Natural killer cell (primary cell): Measurements from ENCODE around the gene ASTN2. TPM values are rescaled to one million over a fixed set of nuclear protein-coding genes. Genes with fewer than 3 reads are reported as not detected.

ENCODE experiments used
- ATAC-seq, 3 donors: fragments of 150-1000 bp in 2 of 3; fragments of 200-7000 bp in 1 of 3; cut with Tn5 transposase; 1 replicate in 1 of 3; 2 replicates in 2 of 3; pipeline ENCODE4 v1.10.0; 2021; ENCODE audit warnings: mild to moderate bottlenecking in 2 of 3, moderate library complexity in 2 of 3
- DNase-seq, 2 donors: peaks; one replicate each; pipeline versions ENCODE4 v3.0.0 to v3.0.0-alpha.2; 2013 to 2021; ENCODE audit warnings: mixed read lengths in 1 of 2
- H3K27ac ChIP-seq: one replicate; pipeline ENCODE4 v1.5.1; 2013; ENCODE audit warnings: mild to moderate bottlenecking, low read length
- H3K27me3 ChIP-seq: one replicate; pipeline ENCODE4 v1.6.1; 2013; ENCODE audit warnings: low read length; ENCODE audit not compliant: control insufficient read depth, insufficient read depth
- H3K36me3 ChIP-seq: one replicate; pipeline ENCODE4 v1.6.1; 2013; ENCODE audit warnings: low read length; ENCODE audit not compliant: control insufficient read depth, insufficient read depth
- H3K4me1 ChIP-seq: one replicate; pipeline ENCODE4 v1.6.1; 2013; ENCODE audit warnings: low read length; ENCODE audit not compliant: control insufficient read depth, insufficient read depth
- H3K4me3 ChIP-seq: one replicate; pipeline ENCODE4 v1.5.1; 2013; ENCODE audit warnings: low read length
- H3K9me3 ChIP-seq: one replicate; pipeline ENCODE4 v1.6.1; 2013; ENCODE audit warnings: low read length; ENCODE audit not compliant: control insufficient read depth, insufficient read depth
- H3K27ac Mint-ChIP-seq, 2 donors: one replicate each; pipeline ENCODE4 v1.8.0; 2022; ENCODE audit warnings: mild to moderate bottlenecking in 2 of 2, mixed read lengths in 2 of 2, moderate library complexity in 1 of 2
- H3K27me3 Mint-ChIP-seq, 2 donors: one replicate each; pipeline ENCODE4 v1.8.0; 2022; ENCODE audit warnings: low read depth in 2 of 2, mixed read lengths in 2 of 2
- H3K36me3 Mint-ChIP-seq: one replicate; pipeline ENCODE4 v1.8.0; 2022; ENCODE audit warnings: mixed read lengths
- H3K4me1 Mint-ChIP-seq, 2 donors: one replicate each; pipeline ENCODE4 v1.8.0; 2022; ENCODE audit warnings: mixed read lengths in 2 of 2
- H3K4me3 Mint-ChIP-seq: one replicate; pipeline ENCODE4 v1.8.0; 2022; ENCODE audit warnings: mild to moderate bottlenecking, moderate library complexity, mixed read lengths
- H3K9me3 Mint-ChIP-seq, 2 donors: one replicate each; pipeline ENCODE4 v1.8.0; 2022; ENCODE audit warnings: mixed read lengths in 2 of 2
- WGBS: methylation state at CpG from one replicate; pipeline ENCODE4 v1.1.7; 2013; ENCODE audit warnings: missing lambda C conversion rate; ENCODE audit not compliant: insufficient coverage; 5-methylcytosine and 5-hydroxymethylcytosine counted together
- intact Hi-C: fragments of 100-400 bp; cut with micrococcal nuclease; formaldehyde crosslinking; loops from one replicate; pipeline ENCODE4 v1.14.2; 2022
- total RNA-seq, 4 donors: library from RNA; stranded (reverse); fragments of 120-200 nt in 1 of 4; gene quantifications; one replicate each; pipeline versions ENCODE4 v1.2.3 to v1.2.4, GENCODE V29; 2013 to 2022
- TF ChIP-seq, protein P1 (sequence below): fragments of 200-600 bp; IDR thresholded peaks from one replicate; pipeline ENCODE4 v1.8.0; 2022; ENCODE audit warnings: antibody characterized with exemption

ASTN2 gene
- total RNA-seq, 3 donors from 2014 or later (not counting 1 experiment from before 2014, with no cell fraction given), result 3.0 to 3.5 (median 3.2) TPM

DNA sequence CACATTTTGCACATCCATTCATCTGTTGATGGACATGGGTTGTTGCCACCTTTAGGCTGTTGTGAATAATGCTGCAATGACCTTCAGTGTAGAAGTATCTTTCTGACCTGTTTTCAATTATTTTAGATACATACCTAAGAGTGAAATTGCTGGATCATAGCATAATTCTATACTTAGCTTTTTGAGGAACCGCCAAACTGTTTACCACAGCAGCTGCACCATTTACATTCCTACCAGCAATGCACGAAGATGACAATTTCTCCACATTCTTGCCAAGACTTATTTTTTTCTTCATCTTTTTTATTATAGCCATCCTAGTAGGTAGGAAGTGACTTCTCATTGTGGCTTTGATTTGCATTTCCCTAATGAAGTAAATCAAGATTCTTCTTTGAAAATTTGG, 36.5 kb upstream of the ASTN2 start:
- Mint-ChIP-seq H3K4me1 (no peaks in the 10 kb centered on the region), H3K27me3 (no peaks in the 10 kb centered on the region), H3K36me3 (no peaks in the 10 kb centered on the region), H3K27ac (no peak overlapping the region), H3K9me3 (no peaks in the 10 kb centered on the region), H3K4me3 (no peak overlapping the region)
- no peak overlapping the region for H3K27ac ChIP-seq
- H3K4me1 ChIP-seq, result no peaks in the 10 kb centered on the region
- TF ChIP-seq, protein P1, sequence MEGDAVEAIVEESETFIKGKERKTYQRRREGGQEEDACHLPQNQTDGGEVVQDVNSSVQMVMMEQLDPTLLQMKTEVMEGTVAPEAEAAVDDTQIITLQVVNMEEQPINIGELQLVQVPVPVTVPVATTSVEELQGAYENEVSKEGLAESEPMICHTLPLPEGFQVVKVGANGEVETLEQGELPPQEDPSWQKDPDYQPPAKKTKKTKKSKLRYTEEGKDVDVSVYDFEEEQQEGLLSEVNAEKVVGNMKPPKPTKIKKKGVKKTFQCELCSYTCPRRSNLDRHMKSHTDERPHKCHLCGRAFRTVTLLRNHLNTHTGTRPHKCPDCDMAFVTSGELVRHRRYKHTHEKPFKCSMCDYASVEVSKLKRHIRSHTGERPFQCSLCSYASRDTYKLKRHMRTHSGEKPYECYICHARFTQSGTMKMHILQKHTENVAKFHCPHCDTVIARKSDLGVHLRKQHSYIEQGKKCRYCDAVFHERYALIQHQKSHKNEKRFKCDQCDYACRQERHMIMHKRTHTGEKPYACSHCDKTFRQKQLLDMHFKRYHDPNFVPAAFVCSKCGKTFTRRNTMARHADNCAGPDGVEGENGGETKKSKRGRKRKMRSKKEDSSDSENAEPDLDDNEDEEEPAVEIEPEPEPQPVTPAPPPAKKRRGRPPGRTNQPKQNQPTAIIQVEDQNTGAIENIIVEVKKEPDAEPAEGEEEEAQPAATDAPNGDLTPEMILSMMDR, result no peak
- H3K4me3 ChIP-seq, result no peak overlapping the region
- ATAC-seq (no peak), DNase-seq (no peak)
- intact Hi-C loops, result no loop called here
- no peaks in the 10 kb centered on the region for H3K9me3 ChIP-seq
- no peaks in the 10 kb centered on the region for H3K36me3 ChIP-seq
- no peaks in the 10 kb centered on the region for H3K27me3 ChIP-seq
- 100% methylated on average over 1 of the region's 2 CpGs for WGBS

DNA sequence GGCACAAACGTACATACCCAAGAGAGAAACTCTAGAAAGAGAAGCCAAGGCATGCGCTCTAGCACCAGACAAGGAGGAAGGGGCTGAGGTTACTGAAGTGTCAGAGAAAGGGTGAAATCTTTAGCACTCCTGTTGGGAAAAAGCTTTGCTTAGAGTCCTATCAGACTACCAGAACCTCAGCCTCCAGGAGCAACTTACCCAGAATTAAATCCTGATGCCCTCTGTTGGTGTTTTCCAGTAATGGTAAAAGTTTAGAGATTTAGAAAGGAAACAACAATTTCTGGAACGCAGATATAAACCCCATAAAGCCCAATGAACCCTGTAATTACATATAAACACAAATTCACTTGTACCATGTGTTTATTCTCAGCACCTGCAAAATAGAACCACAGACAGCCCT, 33.2 kb upstream of the ASTN2 start:
- Histone ChIP-seq H3K4me3 (no peak overlapping the region), H3K4me1 (no peaks in the 10 kb centered on the region), H3K9me3 (no peaks in the 10 kb centered on the region), H3K36me3 (no peaks in the 10 kb centered on the region), H3K27ac (no peak overlapping the region), H3K27me3 (no peaks in the 10 kb centered on the region)
- H3K27ac Mint-ChIP-seq, result no peak overlapping the region
- 74% methylated on average over 3 of the region's 3 CpGs for WGBS
- TF ChIP-seq, protein P1, result no peak
- no peaks in the 10 kb centered on the region for H3K36me3 Mint-ChIP-seq
- H3K9me3 Mint-ChIP-seq, result no peaks in the 10 kb centered on the region
- no peak for ATAC-seq
- intact Hi-C loops, result no loop called here
- no peaks in the 10 kb centered on the region for H3K4me1 Mint-ChIP-seq
- DNase-seq, result no peak
- H3K4me3 Mint-ChIP-seq, result no peak overlapping the region
- no peaks in the 10 kb centered on the region for H3K27me3 Mint-ChIP-seq

DNA sequence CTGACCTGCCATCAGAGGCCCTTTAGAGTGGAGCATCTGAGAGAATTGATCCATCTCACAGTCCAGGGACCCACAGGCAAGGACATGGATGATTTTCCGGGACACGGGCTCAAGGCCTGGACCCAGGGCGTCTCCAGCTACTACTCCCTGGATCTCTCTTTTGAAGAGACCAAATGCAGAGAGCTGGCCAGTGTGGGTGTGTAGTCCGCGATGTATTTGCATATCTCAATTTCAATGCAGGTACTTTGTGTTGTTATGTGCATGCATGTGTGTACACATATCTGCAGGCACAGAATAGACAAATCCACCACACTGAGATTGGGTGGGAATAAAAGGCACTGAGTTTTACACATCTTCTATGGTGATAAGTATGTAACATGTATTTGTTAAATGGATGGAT, 30.8 kb upstream of the ASTN2 start:
- Histone ChIP-seq H3K9me3 (no peaks in the 10 kb centered on the region), H3K36me3 (no peaks in the 10 kb centered on the region), H3K27me3 (no peaks in the 10 kb centered on the region), H3K27ac (no peak overlapping the region), H3K4me3 (no peak overlapping the region), H3K4me1 (no peaks in the 10 kb centered on the region)
- TF ChIP-seq, protein P1, result no peak
- Mint-ChIP-seq H3K9me3 (no peaks in the 10 kb centered on the region), H3K27me3 (peaks cover 0 to 3% of the 10 kb centered on the region in 2 donors), H3K4me1 (no peaks in the 10 kb centered on the region), H3K36me3 (no peaks in the 10 kb centered on the region), H3K4me3 (no peak overlapping the region), H3K27ac (no peak overlapping the region)
- no peak for ATAC-seq
- WGBS, result 96% methylated on average over 5 of the region's 5 CpGs
- DNase-seq, result no peak
- intact Hi-C loops, result no loop called here

DNA sequence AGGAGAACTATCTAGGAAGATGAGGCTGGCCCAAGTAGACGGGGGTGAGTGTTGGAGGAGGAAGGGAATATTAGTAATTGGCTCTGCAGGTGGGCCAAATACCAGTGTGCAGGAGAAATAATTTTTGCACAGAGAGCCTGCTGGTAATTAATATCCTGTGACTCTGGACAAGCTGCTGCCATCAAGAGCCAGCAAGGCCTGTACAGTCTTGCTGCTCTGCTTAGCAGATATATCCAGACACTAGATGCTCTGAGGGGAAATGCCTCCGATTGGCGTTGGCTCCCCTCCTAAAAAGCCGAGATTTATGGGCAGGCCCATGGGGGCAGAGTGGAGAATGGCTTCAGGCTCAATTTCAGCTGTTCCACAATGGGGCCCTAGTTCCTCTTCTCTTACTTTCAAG, 29.6 kb upstream of the ASTN2 start:
- DNase-seq, result no peak
- H3K4me1 ChIP-seq, result no peaks in the 10 kb centered on the region
- no peaks in the 10 kb centered on the region for H3K27me3 ChIP-seq
- H3K36me3 ChIP-seq, result no peaks in the 10 kb centered on the region
- H3K9me3 Mint-ChIP-seq, result peaks cover 0 to 2% of the 10 kb centered on the region in 2 donors
- no peaks in the 10 kb centered on the region for H3K36me3 Mint-ChIP-seq
- H3K27me3 Mint-ChIP-seq, result peaks cover 0 to 3% of the 10 kb centered on the region in 2 donors
- intact Hi-C loops, result no loop called here
- no peaks in the 10 kb centered on the region for H3K9me3 ChIP-seq
- TF ChIP-seq, protein P1, result no peak
- H3K27ac Mint-ChIP-seq, result no peak overlapping the region
- no peak for ATAC-seq
- H3K27ac ChIP-seq, result no peak overlapping the region
- no peak overlapping the region for H3K4me3 ChIP-seq
- WGBS, result 69% methylated on average over 4 of the region's 4 CpGs
- H3K4me1 Mint-ChIP-seq, result no peaks in the 10 kb centered on the region
- no peak overlapping the region for H3K4me3 Mint-ChIP-seq
